Measurements from ENCODE around the gene KRT37. TPM values are rescaled to one million over a fixed set of nuclear protein-coding genes. Genes with fewer than 3 reads are reported as not detected.

KRT37 gene
- total RNA-seq, 4 donors from 2014 or later, result not detected

- no peak for DNase-seq
- Histone ChIP-seq H3K27me3 (no peaks in the 10 kb centered on the region), H3K4me1 (no peaks in the 10 kb centered on the region), H3K9me3 (no peaks in the 10 kb centered on the region), H3K36me3 (no peaks in the 10 kb centered on the region), H3K4me3 (replicated peaks in 1 of 3) (no peak overlapping the region), H3K27ac (no peak overlapping the region)
- intact Hi-C loops (cut with DNase I), result no loop called here
- TF ChIP-seq POLR2A (IDR thresholded peaks at IDR 0.05) (no peak), CTCF (IDR thresholded peaks at IDR 0.05) (no peak)
- 71 to 100% methylated on average over 1 of the region's 1 CpG for WGBS, 2 donors
These were observed 30.9 kb upstream of the KRT37 start for GRCh38 chr17:41455236-41455635.

GRCh38 chr17:41453066-41453465, 28.7 kb upstream of the KRT37 start:
- no peaks in the 10 kb centered on the region for H3K36me3 ChIP-seq
- WGBS, 2 donors, result 92 to 94% methylated on average over 3 of the region's 3 CpGs
- no peaks in the 10 kb centered on the region for H3K4me1 ChIP-seq
- H3K27ac ChIP-seq, result no peak overlapping the region
- H3K9me3 ChIP-seq, result no peaks in the 10 kb centered on the region
- TF ChIP-seq CTCF (IDR thresholded peaks at IDR 0.05) (no peak), POLR2A (IDR thresholded peaks at IDR 0.05) (no peak)
- no peak for DNase-seq
- intact Hi-C loops (cut with DNase I), result no loop called here
- H3K27me3 ChIP-seq, result no peaks in the 10 kb centered on the region
- H3K4me3 ChIP-seq (replicated peaks in 1 of 3), result no peak overlapping the region

GRCh38 chr17:41452281-41452680, 27.9 kb upstream of the KRT37 start:
- peak; percentile 8 to 25 for DNase-seq
- Histone ChIP-seq H3K36me3 (no peaks in the 10 kb centered on the region), H3K4me1 (no peaks in the 10 kb centered on the region), H3K27me3 (no peaks in the 10 kb centered on the region), H3K9me3 (no peaks in the 10 kb centered on the region), H3K4me3 (replicated peaks in 1 of 3) (no peak overlapping the region), H3K27ac (no peak overlapping the region)
- intact Hi-C loops (cut with DNase I), result no loop called here
- no peak for TF ChIP-seq CTCF (IDR thresholded peaks at IDR 0.05)
- TF ChIP-seq POLR2A (IDR thresholded peaks at IDR 0.05), result no peak
- 45 to 56% methylated on average over 4 of the region's 4 CpGs for WGBS, 2 donors

GRCh38 chr17:41451154-41451728, 26.9 kb upstream of the KRT37 start:
- DNase-seq, result no peak
- H3K4me3 ChIP-seq (replicated peaks in 1 of 3), result no peak overlapping the region
- no peaks in the 10 kb centered on the region for H3K9me3 ChIP-seq
- intact Hi-C loops (cut with DNase I), result no loop called here
- no peaks in the 10 kb centered on the region for H3K4me1 ChIP-seq
- no peak for TF ChIP-seq CTCF (IDR thresholded peaks at IDR 0.05)
- TF ChIP-seq POLR2A (IDR thresholded peaks at IDR 0.05), result no peak
- no peaks in the 10 kb centered on the region for H3K27me3 ChIP-seq
- WGBS, 2 donors, result 88 to 91% methylated on average over 2 of the region's 2 CpGs
- no peaks in the 10 kb centered on the region for H3K36me3 ChIP-seq
- H3K27ac ChIP-seq, result no peak overlapping the region

- Histone ChIP-seq H3K4me1 (no peaks in the 10 kb centered on the region), H3K36me3 (no peaks in the 10 kb centered on the region), H3K27me3 (no peaks in the 10 kb centered on the region), H3K9me3 (no peaks in the 10 kb centered on the region), H3K4me3 (replicated peaks in 1 of 3) (no peak overlapping the region), H3K27ac (no peak overlapping the region)
- DNase-seq, result no peak
- WGBS, 2 donors, result 89 to 91% methylated on average over 5 to 6 of the region's 6 CpGs
- TF ChIP-seq CTCF (IDR thresholded peaks at IDR 0.05) (no peak), POLR2A (IDR thresholded peaks at IDR 0.05) (no peak)
- intact Hi-C loops (cut with DNase I), result no loop called here
These were observed 24.6 kb upstream of the KRT37 start for GRCh38 chr17:41449008-41449407.

All from thyroid gland (tissue), 4 donors.